Vagina (tissue), 2 donors: ENCODE measurements around the gene SAMD4A. TPM values are rescaled to one million over a fixed set of nuclear protein-coding genes. Genes with fewer than 3 reads are reported as not detected.

Source experiments
- DNase-seq, 2 donors: peaks; one replicate each; pipeline ENCODE4 v3.0.0-alpha.2; 2017; ENCODE audit errors: extremely low spot score in 2 of 2
- H3K27ac ChIP-seq: fragments of 200-600 bp; sonication (generic); one replicate; pipeline ENCODE4 v1.5.1; 2019
- H3K27me3 ChIP-seq: fragments of 200-600 bp; sonication (generic); one replicate; pipeline ENCODE4 v1.5.1; 2019
- H3K36me3 ChIP-seq, 2 donors: fragments of 200-600 bp; sonication (generic); one replicate each; pipeline ENCODE4 v1.5.1; 2017 to 2019
- H3K4me1 ChIP-seq: fragments of 200-600 bp; sonication (generic); one replicate; pipeline ENCODE4 v1.5.1; 2019
- H3K4me3 ChIP-seq, 2 donors: fragments of 200-600 bp; sonication (generic); 1 replicate in 1 of 2; 2 replicates in 1 of 2; pipeline ENCODE4 v1.5.1; 2016 to 2019
- H3K9me3 ChIP-seq: fragments of 200-600 bp; sonication (generic); one replicate; pipeline ENCODE4 v1.5.1; 2019
- POLR2A ChIP-seq, 2 donors: fragments of 450-650 bp; IDR thresholded peaks; one replicate each; pipeline ENCODE4 v1.6.1; 2017; ENCODE audit warnings: antibody characterized with exemption in 2 of 2, mild to moderate bottlenecking in 2 of 2, moderate library complexity in 2 of 2
- POLR2AphosphoS5 ChIP-seq, 2 donors: sonication (generic); formaldehyde crosslinking; IDR thresholded peaks; one replicate each; pipeline ENCODE4 v1.9.0; 2017; ENCODE audit warnings: antibody characterized with exemption in 2 of 2, mild to moderate bottlenecking in 2 of 2, low read depth in 1 of 2; ENCODE audit not compliant: insufficient read depth in 1 of 2
- intact Hi-C: fragments of 100-400 bp; cut with DNase I; formaldehyde crosslinking; loops from one replicate; pipeline ENCODE4 v1.15.1; 2023
- total RNA-seq: library from RNA; depleted of rRNA; stranded (reverse); fragments of >200 nt; gene quantifications from one replicate; pipeline ENCODE4 v1.2.3, GENCODE V29; 2016
- TF ChIP-seq, protein P1 (sequence below), 3 experiments: fragments of 450-650 bp in 2 of 3; fragments of 200-600 bp in 1 of 3; sonication (generic) in 1 of 3; IDR thresholded peaks; one replicate each; pipeline ENCODE4 v1.5.1; 2017 to 2019; ENCODE audit warnings: antibody characterized with exemption in 3 of 3, mild to moderate bottlenecking in 2 of 3, moderate library complexity in 2 of 3

The SAMD4A gene
- total RNA-seq, 1 donor from 2014 or later: 43.0 TPM

GRCh38 chr14:54538055-54538454 is 28.9 kb upstream of the SAMD4A start:
- Histone ChIP-seq H3K27me3 (no peaks in the 10 kb centered on the region), H3K27ac (no peak overlapping the region), H3K4me3 (no peak overlapping the region), H3K36me3 (peaks cover 0 to 16% of the 10 kb centered on the region in 2 donors), H3K9me3 (no peaks in the 10 kb centered on the region), H3K4me1 (no peaks in the 10 kb centered on the region)
- no peak for DNase-seq
- intact Hi-C loops: no loop called here
- TF ChIP-seq POLR2AphosphoS5 (IDR thresholded peaks at IDR 0.05; ENCODE audit: insufficient read depth in 1 of 2, low read depth in 1 of 2) (no peak), POLR2A (IDR thresholded peaks at IDR 0.05) (no peak)
- TF ChIP-seq, protein P1, sequence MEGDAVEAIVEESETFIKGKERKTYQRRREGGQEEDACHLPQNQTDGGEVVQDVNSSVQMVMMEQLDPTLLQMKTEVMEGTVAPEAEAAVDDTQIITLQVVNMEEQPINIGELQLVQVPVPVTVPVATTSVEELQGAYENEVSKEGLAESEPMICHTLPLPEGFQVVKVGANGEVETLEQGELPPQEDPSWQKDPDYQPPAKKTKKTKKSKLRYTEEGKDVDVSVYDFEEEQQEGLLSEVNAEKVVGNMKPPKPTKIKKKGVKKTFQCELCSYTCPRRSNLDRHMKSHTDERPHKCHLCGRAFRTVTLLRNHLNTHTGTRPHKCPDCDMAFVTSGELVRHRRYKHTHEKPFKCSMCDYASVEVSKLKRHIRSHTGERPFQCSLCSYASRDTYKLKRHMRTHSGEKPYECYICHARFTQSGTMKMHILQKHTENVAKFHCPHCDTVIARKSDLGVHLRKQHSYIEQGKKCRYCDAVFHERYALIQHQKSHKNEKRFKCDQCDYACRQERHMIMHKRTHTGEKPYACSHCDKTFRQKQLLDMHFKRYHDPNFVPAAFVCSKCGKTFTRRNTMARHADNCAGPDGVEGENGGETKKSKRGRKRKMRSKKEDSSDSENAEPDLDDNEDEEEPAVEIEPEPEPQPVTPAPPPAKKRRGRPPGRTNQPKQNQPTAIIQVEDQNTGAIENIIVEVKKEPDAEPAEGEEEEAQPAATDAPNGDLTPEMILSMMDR (IDR thresholded peaks at IDR 0.05): no peak

DNA sequence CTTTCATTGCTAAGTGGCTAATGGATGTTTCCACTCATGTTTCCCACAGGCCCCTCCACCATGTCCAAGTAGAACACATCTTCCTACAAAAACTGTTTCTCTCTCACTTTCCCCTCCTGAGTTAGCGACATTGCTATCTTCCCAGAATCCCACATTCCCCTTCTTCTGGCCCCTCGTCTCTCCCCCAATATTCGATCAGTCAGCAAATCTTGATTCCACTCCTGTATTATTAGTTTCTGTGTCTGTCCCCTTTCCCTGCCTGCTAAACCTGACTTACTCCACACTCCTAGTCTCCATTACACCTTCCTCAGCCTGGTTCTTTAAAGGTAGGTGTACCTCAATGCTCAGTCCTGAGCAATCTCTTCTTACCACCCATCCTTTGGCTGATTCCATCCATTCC is 19.3 kb upstream of the SAMD4A start:
- H3K4me3 ChIP-seq: no peak overlapping the region
- H3K36me3 ChIP-seq: no peaks in the 10 kb centered on the region
- no peaks in the 10 kb centered on the region for H3K9me3 ChIP-seq
- no peaks in the 10 kb centered on the region for H3K27me3 ChIP-seq
- no peaks in the 10 kb centered on the region for H3K4me1 ChIP-seq
- TF ChIP-seq POLR2AphosphoS5 (IDR thresholded peaks at IDR 0.05; ENCODE audit: insufficient read depth in 1 of 2, low read depth in 1 of 2) (no peak), POLR2A (IDR thresholded peaks at IDR 0.05) (no peak)
- TF ChIP-seq, protein P1 (IDR thresholded peaks at IDR 0.05): no peak
- intact Hi-C loops: no loop called here
- no peak for DNase-seq
- H3K27ac ChIP-seq: no peak overlapping the region

DNA sequence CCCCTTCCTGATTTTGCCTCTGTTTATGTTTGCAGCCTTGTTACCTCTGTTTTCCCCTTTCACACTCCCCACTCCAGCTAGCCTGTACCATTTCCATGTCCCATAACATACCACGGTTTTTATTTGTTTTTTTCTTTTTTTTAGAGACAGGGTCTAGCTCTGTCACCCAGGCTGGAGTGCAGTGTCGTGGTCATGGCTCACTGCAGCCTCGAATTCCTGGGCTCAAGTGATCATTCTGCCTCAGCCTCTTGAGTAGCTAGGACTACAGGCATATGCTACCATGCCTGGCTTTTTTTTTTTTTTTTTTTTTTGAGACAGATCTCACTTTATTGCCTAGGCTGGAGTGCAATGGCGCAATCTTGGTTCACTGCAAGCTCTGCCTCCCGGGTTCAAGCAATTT is 18.4 kb upstream of the SAMD4A start:
- no peak overlapping the region for H3K4me3 ChIP-seq
- TF ChIP-seq POLR2A (IDR thresholded peaks at IDR 0.05): no peak
- TF ChIP-seq, protein P1 (IDR thresholded peaks at IDR 0.05): no peak
- TF ChIP-seq POLR2AphosphoS5 (IDR thresholded peaks at IDR 0.05; ENCODE audit: insufficient read depth in 1 of 2, low read depth in 1 of 2): no peak
- no peak for DNase-seq
- H3K9me3 ChIP-seq: no peaks in the 10 kb centered on the region
- H3K36me3 ChIP-seq: no peaks in the 10 kb centered on the region
- no peaks in the 10 kb centered on the region for H3K4me1 ChIP-seq
- no peak overlapping the region for H3K27ac ChIP-seq
- intact Hi-C loops: no loop called here
- no peaks in the 10 kb centered on the region for H3K27me3 ChIP-seq

- no peaks in the 10 kb centered on the region for H3K9me3 ChIP-seq
- H3K27ac ChIP-seq: no peak overlapping the region
- TF ChIP-seq POLR2AphosphoS5 (IDR thresholded peaks at IDR 0.05; ENCODE audit: insufficient read depth in 1 of 2, low read depth in 1 of 2) (no peak), POLR2A (IDR thresholded peaks at IDR 0.05) (no peak)
- TF ChIP-seq, protein P1 (IDR thresholded peaks at IDR 0.05): no peak
- intact Hi-C loops: no loop called here
- H3K4me3 ChIP-seq: no peak overlapping the region
- no peaks in the 10 kb centered on the region for H3K27me3 ChIP-seq
- no peak for DNase-seq
- no peaks in the 10 kb centered on the region for H3K36me3 ChIP-seq
- H3K4me1 ChIP-seq: no peaks in the 10 kb centered on the region
Observed at GRCh38 chr14:54549862-54550261, 17.1 kb upstream of the SAMD4A start.

DNA sequence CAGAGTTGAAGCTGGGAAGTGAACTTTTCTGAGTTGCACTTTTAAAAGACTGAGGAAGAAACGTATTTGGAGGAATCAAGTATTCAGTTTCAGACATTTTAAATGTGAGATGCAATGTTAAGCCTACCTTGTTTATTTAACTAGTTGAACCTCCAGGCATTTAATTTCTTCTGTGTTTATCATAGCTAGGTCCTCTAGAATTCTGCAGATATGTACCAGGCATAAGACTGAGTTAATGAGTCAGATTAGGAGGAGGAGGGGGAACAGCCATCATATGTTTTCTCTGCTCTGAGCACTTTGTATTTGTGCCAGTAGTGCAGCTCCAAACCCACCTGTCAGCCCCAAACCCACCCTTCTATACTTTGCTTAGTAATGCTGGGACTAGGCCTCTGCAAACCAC is 16.4 kb upstream of the SAMD4A start:
- H3K4me1 ChIP-seq: no peaks in the 10 kb centered on the region
- no peak overlapping the region for H3K4me3 ChIP-seq
- no peaks in the 10 kb centered on the region for H3K27me3 ChIP-seq
- TF ChIP-seq, protein P1 (IDR thresholded peaks at IDR 0.05): no peak
- TF ChIP-seq POLR2AphosphoS5 (IDR thresholded peaks at IDR 0.05; ENCODE audit: insufficient read depth in 1 of 2, low read depth in 1 of 2): no peak
- no peak for TF ChIP-seq POLR2A (IDR thresholded peaks at IDR 0.05)
- DNase-seq: no peak
- H3K9me3 ChIP-seq: no peaks in the 10 kb centered on the region
- no peaks in the 10 kb centered on the region for H3K36me3 ChIP-seq
- H3K27ac ChIP-seq: no peak overlapping the region
- intact Hi-C loops: no loop called here
